Body of pancreas (tissue), 4 donors: ENCODE data around the gene BCL2. TPM values are rescaled to one million over a fixed set of nuclear protein-coding genes. Genes with fewer than 3 reads are reported as not detected.
A peak's percentile ranks its signal among the peaks of the same experiment; 100 is the strongest.

Source experiments
- ATAC-seq: fragments of 150-250 bp; one replicate; pipeline ENCODE4 v1.9.1; 2016
- DNase-seq, 4 donors: peaks; one replicate each; pipeline ENCODE4 v3.0.0-alpha.2; 2019
- H3K27ac ChIP-seq, 4 donors: fragments of 200-600 bp; sonication (generic); 1 replicate in 3 of 4; 2 replicates in 1 of 4; pipeline versions ENCODE4 v1.5.1 to v1.6.1; 2016 to 2019; ENCODE audit warnings: mild to moderate bottlenecking in 1 of 4, mixed read lengths in 1 of 4, moderate library complexity in 1 of 4
- H3K27me3 ChIP-seq, 2 donors: fragments of 200-600 bp; sonication (generic); one replicate each; pipeline ENCODE4 v1.6.0; 2016; ENCODE audit warnings: mild to moderate bottlenecking in 1 of 2
- H3K36me3 ChIP-seq, 2 donors: fragments of 200-600 bp; sonication (generic); replicated peaks in 1 of 2; 2 replicates each; pipeline ENCODE4 v1.5.1; 2016; ENCODE audit warnings: low read depth in 2 of 2; ENCODE audit not compliant: insufficient read depth in 1 of 2
- H3K4me1 ChIP-seq: fragments of 200-600 bp; sonication (generic); one replicate; pipeline ENCODE4 v1.6.0; 2016
- H3K4me3 ChIP-seq, 2 donors: fragments of 200-600 bp; sonication (generic); 1 replicate in 1 of 2; 2 replicates in 1 of 2; pipeline ENCODE4 v1.5.1; 2016 to 2019
- H3K9me3 ChIP-seq, 3 donors: fragments of 200-600 bp; sonication (generic); 1 replicate in 2 of 3; 2 replicates in 1 of 3; pipeline ENCODE4 v1.5.1; 2016
- CTCF ChIP-seq, 7 experiments: fragments of 450-650 bp in 4 of 7; fragments of 200-600 bp in 3 of 7; sonication (generic) in 3 of 7; IDR thresholded peaks; one replicate each; pipeline ENCODE4 v1.5.1; 2016 to 2019; ENCODE audit warnings: antibody characterized with exemption in 7 of 7
- POLR2A ChIP-seq, 3 donors: fragments of 450-650 bp; IDR thresholded peaks; one replicate each; pipeline ENCODE4 v1.6.1; 2016; ENCODE audit warnings: antibody characterized with exemption in 3 of 3, mild to moderate bottlenecking in 2 of 3
- WGBS, 2 donors: methylation state at CpG; one replicate each; pipeline ENCODE4 v1.1.5; 2017; 5-methylcytosine and 5-hydroxymethylcytosine counted together
- intact Hi-C: fragments of 100-400 bp; cut with DNase I; formaldehyde crosslinking; loops from one replicate; pipeline ENCODE4 v1.15.1; 2023
- total RNA-seq, 2 donors: library from RNA; depleted of rRNA; stranded (reverse); fragments of >200 nt; gene quantifications; one replicate each; pipeline ENCODE4 v1.1.0, GENCODE V29; 2016

BCL2 gene
- total RNA-seq, 2 donors from 2014 or later, result 10.1 to 18.5 TPM

DNA sequence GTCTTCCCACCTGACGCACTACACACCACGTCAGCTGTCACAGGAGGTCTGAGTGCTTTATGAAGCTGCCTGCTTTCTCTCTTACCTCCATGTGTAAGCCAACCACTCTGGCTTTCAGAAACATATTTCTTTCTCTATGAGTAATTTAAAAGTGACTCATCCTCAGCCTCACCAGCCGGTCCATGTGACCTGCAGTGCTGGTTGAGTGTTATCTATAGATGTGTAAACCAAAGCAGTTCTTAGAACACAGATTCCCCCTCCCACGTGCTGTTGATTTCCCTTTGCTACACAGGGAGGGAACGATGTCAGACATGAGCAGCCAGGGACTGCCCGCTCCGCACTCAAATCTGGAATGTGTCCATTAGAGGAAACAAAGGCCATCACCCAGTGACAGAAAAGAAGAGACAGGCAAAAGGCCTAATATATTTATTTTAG is 157.8 kb downstream of the BCL2 start:
- TF ChIP-seq CTCF (IDR thresholded peaks at IDR 0.05) (no peak), POLR2A (IDR thresholded peaks at IDR 0.05) (peak in 1 of 3 donors; percentile 21)

DNA sequence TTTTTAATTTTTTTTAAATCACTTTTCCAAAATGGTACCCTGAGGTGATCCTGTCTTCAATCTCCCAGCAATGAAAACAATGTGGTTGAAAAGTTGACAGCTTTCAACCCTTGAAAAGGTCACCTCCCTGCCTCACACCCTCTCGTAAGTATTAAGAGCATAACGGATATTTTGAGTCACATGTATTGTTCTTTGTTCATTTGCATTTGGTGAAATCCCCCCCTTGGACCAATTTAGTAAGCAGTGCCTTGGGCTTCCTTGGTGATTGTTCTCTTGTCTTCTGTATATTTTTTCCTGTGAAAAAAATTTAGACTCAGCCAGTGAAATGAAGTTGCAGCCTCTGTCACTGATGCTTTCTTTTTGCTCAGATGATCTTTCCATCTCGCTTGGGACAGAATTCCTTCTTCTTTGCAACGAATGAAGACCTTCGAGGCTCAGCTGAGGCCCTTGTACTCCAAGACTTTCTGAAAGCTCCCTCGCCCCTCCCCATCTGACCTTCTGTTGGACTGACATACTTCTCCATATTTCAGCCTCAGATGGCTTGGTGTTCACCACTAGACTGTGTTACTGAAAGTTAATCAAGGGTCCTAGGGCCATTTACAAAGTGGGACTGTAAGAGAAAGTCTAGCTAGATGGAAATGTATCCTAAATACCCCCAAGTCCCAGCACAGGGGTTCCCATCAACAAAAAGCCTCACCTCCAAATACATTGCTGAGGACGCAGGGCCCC is 158.4 kb downstream of the BCL2 start:
- 73 to 79% methylated on average over 7 of the region's 7 CpGs for WGBS, 2 donors
- H3K27me3 ChIP-seq, result no peaks in the 10 kb centered on the region
- no peak for ATAC-seq
- peak overlapping the region in 2 of 4 donors; percentile 51 to 72 for H3K27ac ChIP-seq
- no peaks in the 10 kb centered on the region for H3K36me3 ChIP-seq
- no peak overlapping the region for H3K4me3 ChIP-seq
- DNase-seq, result no peak
- H3K4me1 ChIP-seq, result peaks cover 20% of the 10 kb centered on the region
- intact Hi-C loops, result no loop called here
- TF ChIP-seq POLR2A (IDR thresholded peaks at IDR 0.05), result no peak
- no peak for TF ChIP-seq CTCF (IDR thresholded peaks at IDR 0.05)
- H3K9me3 ChIP-seq, result no peaks in the 10 kb centered on the region

More for the DNA sequence above, 157.8 kb downstream of the BCL2 start:
- H3K27me3 ChIP-seq, result no peaks in the 10 kb centered on the region
- no peaks in the 10 kb centered on the region for H3K9me3 ChIP-seq
- peak; percentile 69 for ATAC-seq
- peak in 3 of 4 donors; percentile 40 to 75 (median 48) for DNase-seq
- H3K36me3 ChIP-seq, result no peaks in the 10 kb centered on the region
- intact Hi-C loops, result no loop called here
- 34 to 37% methylated on average over 7 of the region's 7 CpGs for WGBS, 2 donors
- no peak overlapping the region for H3K4me3 ChIP-seq
- peak overlapping the region in 2 of 4 donors; percentile 51 to 72 for H3K27ac ChIP-seq
- H3K4me1 ChIP-seq, result peaks cover 17% of the 10 kb centered on the region

DNA sequence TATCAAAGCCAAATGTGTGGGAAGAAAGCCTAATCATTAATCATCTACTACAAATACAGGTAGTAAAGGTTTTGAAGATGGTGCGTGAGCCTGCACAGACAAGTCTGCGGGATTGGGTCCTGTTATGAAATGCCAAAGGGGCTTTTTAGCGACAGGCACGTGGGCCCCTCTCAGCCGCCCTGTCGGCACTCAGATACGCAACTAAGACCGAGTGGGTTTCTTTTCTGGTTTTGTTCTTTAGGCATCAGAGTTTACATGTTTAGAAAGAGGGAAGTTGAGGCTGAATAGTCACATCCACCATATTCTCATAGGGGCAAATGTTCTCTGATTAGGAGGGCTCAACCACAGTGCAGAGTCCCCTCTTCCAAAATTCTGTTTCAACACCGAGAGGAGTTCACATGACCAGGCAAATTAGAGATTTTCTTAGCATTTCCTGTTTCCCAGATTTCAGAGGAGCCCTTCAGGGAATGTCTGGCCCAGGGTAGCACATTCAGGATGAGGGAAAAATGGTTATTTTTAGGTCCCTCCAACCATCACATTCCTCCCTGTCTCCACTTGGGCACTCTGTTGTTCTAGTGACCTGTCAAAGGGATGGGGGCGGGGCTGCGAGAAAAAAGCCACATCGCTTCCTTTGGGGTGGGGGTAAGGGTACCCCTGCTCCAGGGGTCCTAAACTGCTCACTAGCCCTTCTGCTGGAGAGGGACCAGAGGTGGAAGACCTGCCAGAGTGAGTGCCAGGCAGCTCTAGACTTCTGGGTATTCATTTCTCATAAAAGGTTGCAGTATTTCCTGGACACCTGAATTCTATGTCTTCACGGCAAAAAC is 159.2 kb downstream of the BCL2 start:
- intact Hi-C loops, result no loop called here
- no peaks in the 10 kb centered on the region for H3K27me3 ChIP-seq
- 74 to 89% methylated on average over 13 of the region's 13 CpGs for WGBS, 2 donors
- no peak for DNase-seq
- peaks cover 24% of the 10 kb centered on the region for H3K4me1 ChIP-seq
- H3K9me3 ChIP-seq, result no peaks in the 10 kb centered on the region
- ATAC-seq, result no peak
- TF ChIP-seq POLR2A (IDR thresholded peaks at IDR 0.05) (no peak), CTCF (IDR thresholded peaks at IDR 0.05) (no peak)
- H3K27ac ChIP-seq, result no peak overlapping the region
- no peak overlapping the region for H3K4me3 ChIP-seq
- no peaks in the 10 kb centered on the region for H3K36me3 ChIP-seq

- no peak for ATAC-seq
These were observed 160.0 kb downstream of the BCL2 start for GRCh38 chr18:63159590-63159989.

More at GRCh38 chr18:63159590-63159989, 160.0 kb downstream of the BCL2 start:
- Histone ChIP-seq H3K36me3 (no peaks in the 10 kb centered on the region), H3K27me3 (no peaks in the 10 kb centered on the region), H3K27ac (no peak overlapping the region), H3K4me3 (no peak overlapping the region), H3K9me3 (no peaks in the 10 kb centered on the region), H3K4me1 (peaks cover 32% of the 10 kb centered on the region)
- WGBS, 2 donors, result 84 to 85% methylated on average over 9 of the region's 9 CpGs
- no peak for DNase-seq
- intact Hi-C loops, result no loop called here
- TF ChIP-seq CTCF (IDR thresholded peaks at IDR 0.05) (no peak), POLR2A (IDR thresholded peaks at IDR 0.05) (no peak)
